Stimulated activated CD4-positive, alpha-beta T cell treated with anti-CD3 and anti-CD28 coated beads, Interleukin-12 subunit alpha, Interleukin-12 subunit beta, amount 100 ng/mL, for 48 hours (primary cell): ENCODE data around the gene ALG2.

Experiments used
- DNase-seq, 3 donors: peaks; one replicate each; pipeline ENCODE4 v3.0.0-alpha.2; 2020; ENCODE audit warnings: low read depth in 2 of 3, low spot score in 1 of 3

The ALG2 gene

DNA sequence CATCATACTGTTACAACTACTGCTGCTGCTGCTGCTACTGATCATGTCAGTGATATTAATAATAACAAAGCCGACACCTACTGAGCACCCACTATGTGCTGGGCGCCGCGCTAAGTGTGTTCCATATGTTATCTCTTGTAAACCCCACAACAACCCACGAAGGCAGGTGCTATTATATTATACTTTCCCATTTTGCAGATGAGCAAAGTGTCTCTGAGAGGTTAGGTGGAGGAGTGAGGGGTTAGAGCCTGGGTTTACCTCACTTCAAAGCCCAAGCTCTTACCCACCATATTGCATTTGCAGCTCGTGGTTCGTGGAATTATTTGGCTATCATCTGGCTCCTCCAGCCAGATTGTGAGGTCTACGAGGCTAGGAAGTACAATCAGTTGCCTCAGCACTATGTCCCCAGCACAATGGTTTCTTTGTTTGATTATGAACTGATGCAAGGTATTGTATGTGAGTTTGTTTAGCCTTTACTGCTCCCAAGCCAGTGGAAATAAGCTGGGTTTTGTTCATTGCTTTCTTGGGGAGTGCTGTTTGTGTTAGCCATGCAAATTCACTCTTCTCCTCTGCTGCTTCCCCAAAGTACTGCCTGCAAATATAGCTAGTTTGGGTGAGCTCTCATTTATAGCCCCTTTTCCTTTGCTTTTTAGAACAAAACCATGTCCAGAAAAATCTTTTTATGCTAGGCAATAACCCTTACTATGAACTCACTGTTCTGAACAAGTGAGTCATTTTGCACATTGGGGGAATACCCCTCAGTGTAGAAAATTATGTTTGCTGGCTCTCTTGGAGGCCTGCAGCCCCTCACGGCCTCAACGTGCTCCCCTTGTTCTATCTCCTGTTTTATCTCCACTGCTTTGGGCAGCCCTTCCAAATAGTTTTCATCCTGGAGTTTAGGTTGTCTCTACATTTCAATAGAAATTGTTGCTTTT is 47.9 kb downstream of the ALG2 start:
- no peak for DNase-seq

DNA sequence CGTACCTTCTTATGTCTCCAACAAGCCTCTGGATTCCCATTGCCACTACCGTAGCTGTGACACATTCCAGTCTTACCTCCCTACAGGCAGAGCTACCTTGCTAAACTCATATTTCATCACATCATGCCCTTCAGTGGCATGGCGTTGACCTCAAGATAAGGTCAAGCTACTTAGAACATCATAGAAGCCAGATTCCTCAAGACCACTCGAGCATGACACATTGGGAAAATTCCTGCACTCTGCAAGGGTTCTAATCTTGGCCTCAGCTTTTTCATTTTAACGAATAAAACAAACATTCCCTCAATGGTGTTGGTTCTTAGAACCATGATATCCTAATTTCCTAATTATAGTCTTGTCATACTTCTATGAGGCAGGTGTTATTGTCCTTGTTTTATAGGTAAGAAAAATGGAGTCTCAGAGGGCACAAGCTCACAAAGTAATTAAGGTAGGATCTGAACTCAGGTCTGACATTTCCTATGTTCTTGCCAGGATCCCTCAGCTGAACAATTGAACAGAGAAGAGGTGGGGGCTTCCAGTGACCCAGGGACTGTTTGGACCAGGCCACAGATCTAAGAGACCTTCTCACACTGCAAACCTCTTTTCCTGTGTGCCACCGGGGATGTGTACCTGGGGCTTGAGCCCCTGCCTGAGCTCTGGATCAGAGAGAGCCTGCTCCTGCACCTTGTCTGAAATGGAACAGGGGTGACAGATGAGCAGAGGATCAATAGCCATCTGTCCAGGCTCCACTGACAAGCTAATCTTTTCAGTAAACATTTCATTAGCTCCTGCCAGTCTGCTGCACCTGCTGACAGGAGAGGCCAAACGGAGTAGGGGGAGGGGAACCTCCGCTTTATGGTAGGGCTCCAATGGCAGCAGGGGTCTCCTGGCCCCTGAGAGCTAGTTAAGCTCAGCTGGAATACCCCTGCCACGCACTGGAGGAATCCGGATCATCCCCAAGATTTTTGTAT is 49.3 kb downstream of the ALG2 start:
- no peak for DNase-seq

DNA sequence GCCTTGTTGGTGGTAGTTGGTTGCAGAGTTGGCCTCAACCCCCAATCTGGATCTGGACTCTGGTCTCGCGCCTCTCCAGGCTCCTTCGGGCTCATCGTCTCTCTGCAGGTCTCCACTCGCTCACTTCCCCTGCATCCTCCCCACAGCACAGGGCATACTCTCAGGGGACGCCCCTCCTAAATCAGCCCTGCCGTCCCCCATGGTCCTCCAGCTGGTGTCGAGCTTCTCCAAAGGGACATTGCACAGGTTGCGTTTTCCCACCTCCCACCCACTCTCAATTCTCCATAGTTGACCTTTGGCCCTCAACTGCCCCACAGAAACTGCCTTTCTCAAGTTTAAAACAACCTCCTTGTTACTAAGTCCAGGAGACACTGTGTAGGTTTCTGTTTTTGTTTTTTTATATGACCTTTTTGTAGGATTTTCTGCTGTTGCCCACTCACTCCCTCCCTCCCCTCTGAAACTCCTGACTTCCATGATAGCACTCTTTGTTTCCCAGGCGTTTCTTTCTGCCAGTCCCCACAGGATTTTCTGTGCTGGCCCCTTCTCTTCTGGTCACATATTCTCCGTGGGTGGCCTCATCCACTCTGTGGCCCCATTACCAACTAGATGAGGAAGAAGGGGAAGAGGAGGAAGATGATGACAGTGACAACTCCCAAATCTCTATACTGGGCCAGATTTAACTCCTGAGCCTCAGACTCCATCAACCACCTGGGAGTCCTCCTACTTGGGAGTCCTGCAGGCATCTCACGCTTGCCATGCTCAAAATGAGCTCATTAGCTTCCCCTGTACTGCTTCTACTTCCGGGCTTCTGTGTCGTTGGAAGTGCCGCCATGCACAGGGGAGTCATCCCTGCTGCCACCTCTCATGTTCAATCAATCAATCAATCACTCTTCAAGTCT is 50.3 kb downstream of the ALG2 start:
- no peak for DNase-seq

DNA sequence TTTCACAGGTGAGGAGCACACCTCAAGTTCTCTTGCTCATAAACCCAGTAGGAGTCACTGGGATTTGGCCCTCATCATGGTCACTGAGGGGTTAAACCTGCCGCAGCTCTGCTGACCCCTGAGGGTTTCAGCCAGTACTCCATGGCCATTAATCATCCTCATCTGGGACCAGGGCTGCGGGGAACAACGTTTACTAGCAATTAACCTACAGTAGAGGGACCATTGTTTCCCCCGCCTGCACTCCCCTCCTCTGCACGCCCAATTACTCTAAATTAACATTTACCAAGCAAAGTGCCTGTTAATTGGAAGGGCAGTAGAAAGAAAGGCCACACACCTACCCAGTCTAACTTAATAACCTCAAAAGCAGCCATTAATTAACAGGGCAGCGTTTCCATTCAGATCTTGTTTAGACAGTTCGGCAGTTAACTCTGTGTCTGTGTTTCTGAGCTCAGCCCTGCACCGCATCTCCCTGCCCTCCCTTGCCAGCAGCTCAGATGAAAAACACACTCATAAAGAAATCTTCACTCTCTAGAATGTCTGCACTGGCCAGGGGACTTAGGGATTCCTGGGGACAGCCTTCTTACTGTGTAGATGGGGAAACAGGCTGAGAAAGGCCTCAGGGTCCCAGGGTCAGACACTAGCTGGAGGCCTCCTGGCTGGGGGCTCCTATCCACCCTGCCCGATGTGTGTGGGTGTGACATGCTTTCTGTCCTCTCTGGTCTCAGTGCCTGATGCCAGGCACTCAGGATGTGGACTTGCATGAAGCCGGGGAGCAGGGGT is 51.6 kb downstream of the ALG2 start:
- no peak for DNase-seq

DNA sequence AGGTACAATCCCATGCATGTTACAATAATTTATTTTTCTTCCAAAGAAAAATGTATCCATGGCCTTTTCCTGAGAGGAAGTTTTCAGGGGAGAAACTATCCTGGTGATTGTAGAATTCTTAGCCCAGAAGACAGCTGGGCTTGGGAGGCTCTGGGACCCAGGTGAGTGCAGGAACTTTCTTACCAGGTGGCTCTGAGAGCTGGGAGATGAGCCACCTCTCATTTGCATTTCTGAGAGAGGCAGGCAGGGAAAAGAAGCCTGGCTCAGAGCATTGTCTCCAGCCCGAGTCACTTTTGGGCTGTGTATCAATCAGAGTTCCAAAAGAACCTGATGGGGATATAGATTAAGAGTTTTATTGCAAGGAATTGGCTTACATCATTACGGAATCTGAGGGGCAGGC is 52.7 kb downstream of the ALG2 start:
- DNase-seq: no peak

DNA sequence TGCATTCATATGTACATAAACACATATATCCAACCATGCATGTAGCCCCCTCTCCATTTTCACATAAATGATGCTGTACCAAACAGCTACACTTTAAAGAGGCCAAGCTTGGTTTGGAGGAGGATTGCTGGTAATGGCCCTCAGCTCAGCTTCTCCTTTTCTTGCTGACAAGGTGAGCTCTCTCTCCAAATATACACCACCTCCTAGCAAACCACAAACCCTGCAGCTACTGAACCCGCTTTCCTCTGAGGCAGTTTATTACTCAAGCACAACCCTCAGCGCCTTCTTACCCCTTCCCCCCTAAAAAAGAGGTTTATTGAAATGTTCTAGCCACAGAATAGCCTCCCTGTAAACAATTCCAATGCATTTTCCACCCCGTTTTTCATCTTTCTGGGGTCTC is 54.0 kb downstream of the ALG2 start:
- no peak for DNase-seq

DNA sequence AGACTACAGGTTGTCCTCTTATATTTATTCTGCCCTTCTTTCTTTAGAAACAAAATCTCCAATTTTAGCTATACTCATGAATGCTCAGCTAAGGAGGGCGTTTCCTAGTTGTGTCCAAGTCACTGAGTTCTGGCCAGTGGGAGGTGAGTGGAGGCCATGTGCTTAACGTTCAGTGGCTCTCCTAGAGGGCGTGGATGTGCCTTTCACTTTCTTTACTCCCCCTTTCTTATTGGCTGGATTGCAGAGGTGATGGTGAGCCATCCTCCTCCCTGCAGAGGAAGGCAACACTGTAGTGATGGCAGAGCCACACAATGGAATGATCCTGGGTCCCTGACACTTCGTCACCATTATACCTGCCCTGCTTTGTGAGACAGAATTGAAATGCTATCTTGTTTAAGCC is 54.6 kb downstream of the ALG2 start:
- DNase-seq: no peak
